OCI-LY3 (cell line): ENCODE results near the gene RDX.

Experiments used
- H2AFZ ChIP-seq: fragments of 200-600, 300-600 bp; shearing (Covaris generic); 2 replicates; pipeline ENCODE4 v1.6.0; 2014; ENCODE audit warnings: antibody characterized with exemption, low read depth, low read length
- H3K27ac ChIP-seq: fragments of 200-600, 300-600 bp; sonication (generic); 2 replicates; pipeline ENCODE4 v1.5.1; 2014; ENCODE audit warnings: mild to moderate bottlenecking, low read length, moderate library complexity, mixed read lengths
- H3K27me3 ChIP-seq: fragments of 200-600, 300-600 bp; sonication (generic); 2 replicates; pipeline ENCODE4 v1.6.1; 2014; ENCODE audit warnings: low read depth, low read length, mixed read lengths
- H3K36me3 ChIP-seq: fragments of 200-600, 300-600 bp; sonication (generic); replicated peaks from 2 replicates; pipeline ENCODE3; 2014; ENCODE audit warnings: low read depth, low read length, mixed read lengths
- H3K4me1 ChIP-seq: fragments of 300-600, 200-600 bp; sonication (generic); 2 replicates; pipeline ENCODE4 v1.6.1; 2014; ENCODE audit warnings: low read length, mixed read lengths
- H3K4me2 ChIP-seq: fragments of 200-600, 300-600 bp; sonication (generic); 2 replicates; pipeline ENCODE4 v1.6.1; 2014; ENCODE audit warnings: low read length, mixed read lengths
- H3K4me3 ChIP-seq: fragments of 300-600, 200-600 bp; sonication (generic); 2 replicates; pipeline ENCODE4 v1.5.1; 2014; ENCODE audit warnings: antibody characterized with exemption, mild to moderate bottlenecking, low read length, moderate library complexity
- H3K79me2 ChIP-seq: fragments of 300-600, 200-600 bp; shearing (Covaris generic); 2 replicates; pipeline ENCODE4 v1.6.1; 2014; ENCODE audit warnings: mild to moderate bottlenecking, low read length, mixed read lengths
- H3K9ac ChIP-seq: fragments of 300-600, 200-600 bp; shearing (Covaris generic); 2 replicates; pipeline ENCODE4 v1.6.0; 2014; ENCODE audit warnings: mild to moderate bottlenecking, low read length, moderate library complexity
- H3K9me3 ChIP-seq: fragments of 200-600, 300-600 bp; shearing (Covaris generic); 2 replicates; pipeline ENCODE4 v1.6.1; 2014; ENCODE audit warnings: low read length, mixed read lengths; ENCODE audit not compliant: insufficient read depth
- H4K20me1 ChIP-seq: fragments of 200-600, 300-600 bp; sonication (generic); 2 replicates; pipeline ENCODE4 v1.6.1; 2016; ENCODE audit warnings: low read length, mixed read lengths; ENCODE audit not compliant: insufficient read depth
- CTCF ChIP-seq: fragments of 200-600, 300-600 bp; sonication (generic); IDR thresholded peaks from 2 replicates; pipeline ENCODE4 v1.5.1; 2014; ENCODE audit warnings: antibody characterized with exemption, low read length, low read depth
- EZH2phosphoT487 ChIP-seq: fragments of 200-600 bp; shearing (Covaris generic); IDR thresholded peaks from 2 replicates; pipeline ENCODE4 v1.6.1; 2018; ENCODE audit warnings: antibody characterized with exemption, mixed run types, low read depth

The RDX gene

GRCh38 chr11:110290591-110291334 lies 5.7 kb downstream of the RDX start:
- Histone ChIP-seq H3K9me3 (no peaks in the 10 kb centered on the region), H3K4me1 (peaks cover 25% of the 10 kb centered on the region), H3K27ac (no peak overlapping the region), H3K4me2 (no peak overlapping the region), H3K27me3 (no peaks in the 10 kb centered on the region), H3K36me3 (no peaks in the 10 kb centered on the region), H3K79me2 (peaks cover 100% of the 10 kb centered on the region), H3K9ac (no peak overlapping the region), H2AFZ (no peak overlapping the region), H3K4me3 (no peak overlapping the region), H4K20me1 (peaks cover 86% of the 10 kb centered on the region)
- TF ChIP-seq CTCF, result no peak
- no peak for TF ChIP-seq EZH2phosphoT487

GRCh38 chr11:110289472-110289871 lies 6.9 kb downstream of the RDX start:
- Histone ChIP-seq H3K27me3 (no peaks in the 10 kb centered on the region), H2AFZ (no peak overlapping the region), H3K9me3 (no peaks in the 10 kb centered on the region), H4K20me1 (peaks cover 78% of the 10 kb centered on the region), H3K9ac (no peak overlapping the region), H3K4me1 (peaks cover 19% of the 10 kb centered on the region), H3K4me3 (no peak overlapping the region), H3K36me3 (no peaks in the 10 kb centered on the region), H3K79me2 (peaks cover 100% of the 10 kb centered on the region), H3K4me2 (no peak overlapping the region), H3K27ac (no peak overlapping the region)
- TF ChIP-seq CTCF (no peak), EZH2phosphoT487 (no peak)

- TF ChIP-seq EZH2phosphoT487 (no peak), CTCF (no peak)
- Histone ChIP-seq H2AFZ (no peak overlapping the region), H4K20me1 (peaks cover 69% of the 10 kb centered on the region), H3K4me3 (no peak overlapping the region), H3K9ac (no peak overlapping the region), H3K4me1 (peaks cover 15% of the 10 kb centered on the region), H3K4me2 (no peak overlapping the region), H3K79me2 (peaks cover 99% of the 10 kb centered on the region), H3K27ac (no peak overlapping the region), H3K9me3 (no peaks in the 10 kb centered on the region), H3K36me3 (no peaks in the 10 kb centered on the region), H3K27me3 (no peaks in the 10 kb centered on the region)
These were observed 8.9 kb downstream of the RDX start for GRCh38 chr11:110287537-110287936.

GRCh38 chr11:110286298-110287040 lies 9.9 kb downstream of the RDX start:
- no peak for TF ChIP-seq CTCF
- no peak for TF ChIP-seq EZH2phosphoT487
- Histone ChIP-seq H2AFZ (no peak overlapping the region), H3K4me1 (peaks cover 15% of the 10 kb centered on the region), H3K4me3 (no peak overlapping the region), H3K9ac (no peak overlapping the region), H3K9me3 (no peaks in the 10 kb centered on the region), H4K20me1 (peaks cover 69% of the 10 kb centered on the region), H3K79me2 (peaks cover 99% of the 10 kb centered on the region), H3K27ac (no peak overlapping the region), H3K27me3 (no peaks in the 10 kb centered on the region), H3K4me2 (no peak overlapping the region), H3K36me3 (no peaks in the 10 kb centered on the region)
